GM23338 (cell line): ENCODE measurements around the gene ADAD2. TPM values are rescaled to one million over a fixed set of nuclear protein-coding genes. Genes with fewer than 3 reads are reported as not detected.
A peak's percentile ranks its signal among the peaks of the same experiment; 100 is the strongest.

Experiments
- ATAC-seq: fragments of 200-7000 bp; cut with Tn5 transposase; 3 replicates; pipeline ENCODE4 v1.9.1; 2020
- DNase-seq: peaks from one replicate; pipeline ENCODE4 v3.0.0-alpha.2; 2015; ENCODE audit warnings: low spot score
- H2AFZ ChIP-seq: fragments of 200-600 bp; sonication (generic); 2 replicates; pipeline ENCODE4 v1.8.0; 2016; ENCODE audit warnings: antibody characterized with exemption, mild to moderate bottlenecking, moderate library complexity
- H3F3A ChIP-seq: fragments of 200-600 bp; sonication (generic); replicated peaks from 2 replicates; pipeline ENCODE4 v1.8.0; 2017; ENCODE audit warnings: antibody characterized with exemption, mixed run types, low read depth
- H3K27ac ChIP-seq: fragments of 200-600 bp; sonication (generic); 2 replicates; pipeline ENCODE4 v1.6.1; 2016; ENCODE audit warnings: low read depth
- H3K27me3 ChIP-seq: fragments of 200-600 bp; sonication (generic); 2 replicates; pipeline ENCODE4 v1.8.0; 2016; ENCODE audit warnings: mild to moderate bottlenecking, mixed run types, moderate library complexity; ENCODE audit not compliant: insufficient read depth
- H3K36me3 ChIP-seq: fragments of 200-600 bp; sonication (generic); 2 replicates; pipeline ENCODE4 v1.8.0; 2016; ENCODE audit warnings: mild to moderate bottlenecking; ENCODE audit not compliant: insufficient read depth
- H3K4me1 ChIP-seq: fragments of 200-600 bp; sonication (generic); 2 replicates; pipeline ENCODE4 v1.8.0; 2016; ENCODE audit warnings: mild to moderate bottlenecking, moderate library complexity; ENCODE audit not compliant: insufficient read depth
- H3K4me2 ChIP-seq: fragments of 200-600 bp; sonication (generic); 2 replicates; pipeline ENCODE4 v1.7.1; 2017; ENCODE audit warnings: mixed run types
- H3K4me3 ChIP-seq: fragments of 200-600 bp; sonication (generic); 2 replicates; pipeline ENCODE4 v1.6.1; 2016; ENCODE audit warnings: mixed run types
- H3K79me2 ChIP-seq: fragments of 200-600 bp; sonication (generic); replicated peaks from 2 replicates; pipeline ENCODE4 v1.8.0; 2017; ENCODE audit warnings: mild to moderate bottlenecking; ENCODE audit not compliant: insufficient read depth
- H3K9me2 ChIP-seq: fragments of 200-600 bp; sonication (generic); 2 replicates; pipeline ENCODE4 v1.8.0; 2017; ENCODE audit not compliant: insufficient read depth
- H4K20me1 ChIP-seq: fragments of 200-600 bp; sonication (generic); replicated peaks from 2 replicates; pipeline ENCODE4 v1.8.0; 2017; ENCODE audit warnings: mild to moderate bottlenecking; ENCODE audit not compliant: insufficient read depth
- H3K27ac Mint-ChIP-seq: 2 replicates; pipeline ENCODE4 v1.8.0; 2020; ENCODE audit warnings: inconsistent platforms, mild to moderate bottlenecking, moderate library complexity, mixed read lengths
- H3K27me3 Mint-ChIP-seq: 3 replicates; pipeline ENCODE4 v1.8.0; 2022; ENCODE audit warnings: low read depth, mild to moderate bottlenecking, moderate library complexity, mixed read lengths, inconsistent platforms; ENCODE audit not compliant: insufficient read depth, poor library complexity
- H3K36me3 Mint-ChIP-seq: 3 replicates; pipeline ENCODE4 v1.8.0; 2021; ENCODE audit warnings: low read depth, mild to moderate bottlenecking, inconsistent platforms, moderate library complexity, mixed read lengths
- H3K4me1 Mint-ChIP-seq: 3 replicates; pipeline ENCODE4 v1.8.0; 2020; ENCODE audit warnings: mild to moderate bottlenecking, inconsistent platforms, mixed read lengths
- H3K4me3 Mint-ChIP-seq: 3 replicates; pipeline ENCODE4 v1.8.0; 2021; ENCODE audit warnings: moderate library complexity, mild to moderate bottlenecking, inconsistent platforms, mixed read lengths
- H3K9me3 Mint-ChIP-seq: 3 replicates; pipeline ENCODE4 v1.8.0; 2020; ENCODE audit warnings: moderate library complexity, mild to moderate bottlenecking, inconsistent platforms, mixed read lengths
- CREB1 ChIP-seq: fragments of 250-450 bp; sonication (Bioruptor Pico); IDR thresholded peaks from 2 replicates; pipeline ENCODE4 v1.5.0; 2020; ENCODE audit warnings: low read depth, mild to moderate bottlenecking, moderate library complexity
- ETS1 ChIP-seq: IDR thresholded peaks from 2 replicates; pipeline ENCODE4 v1.6.1; 2016; ENCODE audit warnings: antibody characterized with exemption
- JUNB ChIP-seq: IDR thresholded peaks from one replicate; pipeline ENCODE4 v1.6.1; 2016; ENCODE audit warnings: antibody characterized with exemption; ENCODE audit not compliant: unreplicated experiment
- NANOG ChIP-seq: IDR thresholded peaks from 2 replicates; pipeline ENCODE4 v1.6.1; 2016; ENCODE audit warnings: antibody characterized with exemption, borderline replicate concordance
- polyA plus RNA-seq: library from polyadenylated mRNA; unstranded; fragments of >200 nt; fragmentation: Nextera tagmentation; extraction: Ambion mirVana; gene quantifications from 2 replicates; pipeline ENCODE4 v1.2.1, GENCODE V29; 2016
- total RNA-seq: library from RNA; depleted of rRNA; stranded (reverse); fragments of >200 nt; shearing (Covaris generic); gene quantifications from 2 replicates; pipeline ENCODE4 v1.2.3, GENCODE V29; 2014
- TF ChIP-seq, protein P1 (sequence below): fragments of 250-450 bp; sonication (Bioruptor Pico); IDR thresholded peaks from 2 replicates; pipeline ENCODE4 v1.5.0; 2020; ENCODE audit warnings: mild to moderate bottlenecking, moderate library complexity
- TF ChIP-seq, protein P2 (sequence below), 2 experiments: fragments of 200-600 bp in 1 of 2; sonication (generic) in 1 of 2; conservative IDR thresholded peaks; 2 replicates each; pipeline versions ENCODE4 v1.5.1 to v1.6.1; 2016 to 2017; ENCODE audit warnings: antibody characterized with exemption in 2 of 2, low read depth in 2 of 2, mild to moderate bottlenecking in 2 of 2, moderate library complexity in 1 of 2
- TF ChIP-seq, protein P3 (sequence below): IDR thresholded peaks from one replicate; pipeline ENCODE4 v1.6.1; 2018; ENCODE audit warnings: antibody characterized with exemption; ENCODE audit not compliant: unreplicated experiment

The ADAD2 gene
- total and polyA plus RNA-seq, 2 experiments from 2014 or later = 1.6 to 4.5 TPM

DNA sequence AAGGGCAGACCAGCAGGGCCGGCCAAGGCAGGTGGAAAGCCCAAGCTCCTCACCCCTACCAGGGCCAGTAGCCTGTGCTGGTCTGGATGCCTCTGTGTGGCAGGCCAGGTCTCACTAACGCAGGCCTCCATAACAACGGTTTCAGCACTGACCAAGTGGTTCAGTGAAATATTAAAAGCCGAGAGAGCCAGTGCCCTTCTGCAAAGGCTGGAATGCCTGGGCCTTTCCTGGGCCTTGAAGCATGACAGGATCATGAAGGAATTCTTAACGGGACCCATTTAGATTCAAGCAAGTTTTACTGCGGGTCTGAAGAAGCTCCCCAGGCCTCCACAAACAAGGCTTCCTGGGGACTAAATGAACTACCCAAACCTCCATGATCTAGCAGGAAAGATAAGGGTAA, 16.3 kb downstream of the ADAD2 start (continued):
- TF ChIP-seq, protein P1, sequence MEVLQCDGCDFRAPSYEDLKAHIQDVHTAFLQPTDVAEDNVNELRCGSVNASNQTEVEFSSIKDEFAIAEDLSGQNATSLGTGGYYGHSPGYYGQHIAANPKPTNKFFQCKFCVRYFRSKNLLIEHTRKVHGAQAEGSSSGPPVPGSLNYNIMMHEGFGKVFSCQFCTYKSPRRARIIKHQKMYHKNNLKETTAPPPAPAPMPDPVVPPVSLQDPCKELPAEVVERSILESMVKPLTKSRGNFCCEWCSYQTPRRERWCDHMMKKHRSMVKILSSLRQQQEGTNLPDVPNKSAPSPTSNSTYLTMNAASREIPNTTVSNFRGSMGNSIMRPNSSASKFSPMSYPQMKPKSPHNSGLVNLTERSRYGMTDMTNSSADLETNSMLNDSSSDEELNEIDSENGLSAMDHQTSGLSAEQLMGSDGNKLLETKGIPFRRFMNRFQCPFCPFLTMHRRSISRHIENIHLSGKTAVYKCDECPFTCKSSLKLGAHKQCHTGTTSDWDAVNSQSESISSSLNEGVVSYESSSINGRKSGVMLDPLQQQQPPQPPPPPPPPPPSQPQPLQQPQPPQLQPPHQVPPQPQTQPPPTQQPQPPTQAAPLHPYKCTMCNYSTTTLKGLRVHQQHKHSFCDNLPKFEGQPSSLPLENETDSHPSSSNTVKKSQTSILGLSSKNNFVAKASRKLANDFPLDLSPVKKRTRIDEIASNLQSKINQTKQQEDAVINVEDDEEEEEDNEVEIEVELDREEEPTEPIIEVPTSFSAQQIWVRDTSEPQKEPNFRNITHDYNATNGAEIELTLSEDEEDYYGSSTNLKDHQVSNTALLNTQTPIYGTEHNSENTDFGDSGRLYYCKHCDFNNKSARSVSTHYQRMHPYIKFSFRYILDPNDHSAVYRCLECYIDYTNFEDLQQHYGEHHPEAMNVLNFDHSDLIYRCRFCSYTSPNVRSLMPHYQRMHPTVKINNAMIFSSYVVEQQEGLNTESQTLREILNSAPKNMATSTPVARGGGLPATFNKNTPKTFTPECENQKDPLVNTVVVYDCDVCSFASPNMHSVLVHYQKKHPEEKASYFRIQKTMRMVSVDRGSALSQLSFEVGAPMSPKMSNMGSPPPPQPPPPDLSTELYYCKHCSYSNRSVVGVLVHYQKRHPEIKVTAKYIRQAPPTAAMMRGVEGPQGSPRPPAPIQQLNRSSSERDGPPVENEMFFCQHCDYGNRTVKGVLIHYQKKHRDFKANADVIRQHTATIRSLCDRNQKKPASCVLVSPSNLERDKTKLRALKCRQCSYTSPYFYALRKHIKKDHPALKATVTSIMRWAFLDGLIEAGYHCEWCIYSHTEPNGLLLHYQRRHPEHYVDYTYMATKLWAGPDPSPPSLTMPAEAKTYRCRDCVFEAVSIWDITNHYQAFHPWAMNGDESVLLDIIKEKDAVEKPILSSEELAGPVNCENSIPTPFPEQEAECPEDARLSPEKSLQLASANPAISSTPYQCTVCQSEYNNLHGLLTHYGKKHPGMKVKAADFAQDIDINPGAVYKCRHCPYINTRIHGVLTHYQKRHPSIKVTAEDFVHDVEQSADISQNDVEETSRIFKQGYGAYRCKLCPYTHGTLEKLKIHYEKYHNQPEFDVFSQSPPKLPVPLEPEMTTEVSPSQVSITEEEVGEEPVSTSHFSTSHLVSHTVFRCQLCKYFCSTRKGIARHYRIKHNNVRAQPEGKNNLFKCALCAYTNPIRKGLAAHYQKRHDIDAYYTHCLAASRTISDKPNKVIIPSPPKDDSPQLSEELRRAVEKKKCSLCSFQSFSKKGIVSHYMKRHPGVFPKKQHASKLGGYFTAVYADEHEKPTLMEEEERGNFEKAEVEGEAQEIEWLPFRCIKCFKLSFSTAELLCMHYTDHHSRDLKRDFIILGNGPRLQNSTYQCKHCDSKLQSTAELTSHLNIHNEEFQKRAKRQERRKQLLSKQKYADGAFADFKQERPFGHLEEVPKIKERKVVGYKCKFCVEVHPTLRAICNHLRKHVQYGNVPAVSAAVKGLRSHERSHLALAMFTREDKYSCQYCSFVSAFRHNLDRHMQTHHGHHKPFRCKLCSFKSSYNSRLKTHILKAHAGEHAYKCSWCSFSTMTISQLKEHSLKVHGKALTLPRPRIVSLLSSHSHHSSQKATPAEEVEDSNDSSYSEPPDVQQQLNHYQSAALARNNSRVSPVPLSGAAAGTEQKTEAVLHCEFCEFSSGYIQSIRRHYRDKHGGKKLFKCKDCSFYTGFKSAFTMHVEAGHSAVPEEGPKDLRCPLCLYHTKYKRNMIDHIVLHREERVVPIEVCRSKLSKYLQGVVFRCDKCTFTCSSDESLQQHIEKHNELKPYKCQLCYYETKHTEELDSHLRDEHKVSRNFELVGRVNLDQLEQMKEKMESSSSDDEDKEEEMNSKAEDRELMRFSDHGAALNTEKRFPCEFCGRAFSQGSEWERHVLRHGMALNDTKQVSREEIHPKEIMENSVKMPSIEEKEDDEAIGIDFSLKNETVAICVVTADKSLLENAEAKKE (CRISPR knock-in tag) = no peak
- TF ChIP-seq NANOG = no peak

- ATAC-seq (peak; percentile 77), DNase-seq (no peak)
- no peaks in the 10 kb centered on the region for H3K9me3 Mint-ChIP-seq
- H3K27ac Mint-ChIP-seq = no peak overlapping the region
- H3K36me3 ChIP-seq = no peaks in the 10 kb centered on the region
- H2AFZ ChIP-seq = no peak overlapping the region
- 0 out of 2 replicates have a peak, but pooled peaks cover 3% of the 10 kb centered on the region for H4K20me1 ChIP-seq
- no peaks in the 10 kb centered on the region for H3K36me3 Mint-ChIP-seq
- no peak overlapping the region for H3K4me2 ChIP-seq
- H3K79me2 ChIP-seq = no peaks in the 10 kb centered on the region
- no peaks in the 10 kb centered on the region for H3F3A ChIP-seq
- no peaks in the 10 kb centered on the region for H3K4me1 ChIP-seq
- no peak overlapping the region for H3K4me3 Mint-ChIP-seq
- H3K27me3 Mint-ChIP-seq = peaks cover 4% of the 10 kb centered on the region
- H3K4me3 ChIP-seq = no peak overlapping the region
- peaks cover 4% of the 10 kb centered on the region; the same call in 2 of the 3 replicates for H3K4me1 Mint-ChIP-seq
- 0 out of 2 replicates have a peak, but pooled peaks cover 3% of the 10 kb centered on the region for H3K9me2 ChIP-seq
- no peaks in the 10 kb centered on the region for H3K27me3 ChIP-seq
- no peak overlapping the region for H3K27ac ChIP-seq
- no peak for TF ChIP-seq CREB1
- TF ChIP-seq JUNB = no peak
- TF ChIP-seq, protein P2, sequence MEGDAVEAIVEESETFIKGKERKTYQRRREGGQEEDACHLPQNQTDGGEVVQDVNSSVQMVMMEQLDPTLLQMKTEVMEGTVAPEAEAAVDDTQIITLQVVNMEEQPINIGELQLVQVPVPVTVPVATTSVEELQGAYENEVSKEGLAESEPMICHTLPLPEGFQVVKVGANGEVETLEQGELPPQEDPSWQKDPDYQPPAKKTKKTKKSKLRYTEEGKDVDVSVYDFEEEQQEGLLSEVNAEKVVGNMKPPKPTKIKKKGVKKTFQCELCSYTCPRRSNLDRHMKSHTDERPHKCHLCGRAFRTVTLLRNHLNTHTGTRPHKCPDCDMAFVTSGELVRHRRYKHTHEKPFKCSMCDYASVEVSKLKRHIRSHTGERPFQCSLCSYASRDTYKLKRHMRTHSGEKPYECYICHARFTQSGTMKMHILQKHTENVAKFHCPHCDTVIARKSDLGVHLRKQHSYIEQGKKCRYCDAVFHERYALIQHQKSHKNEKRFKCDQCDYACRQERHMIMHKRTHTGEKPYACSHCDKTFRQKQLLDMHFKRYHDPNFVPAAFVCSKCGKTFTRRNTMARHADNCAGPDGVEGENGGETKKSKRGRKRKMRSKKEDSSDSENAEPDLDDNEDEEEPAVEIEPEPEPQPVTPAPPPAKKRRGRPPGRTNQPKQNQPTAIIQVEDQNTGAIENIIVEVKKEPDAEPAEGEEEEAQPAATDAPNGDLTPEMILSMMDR (conservative IDR thresholded peaks at IDR 0.05; ENCODE audit: low read depth in 2 of 2) = no peak
- TF ChIP-seq, protein P3, sequence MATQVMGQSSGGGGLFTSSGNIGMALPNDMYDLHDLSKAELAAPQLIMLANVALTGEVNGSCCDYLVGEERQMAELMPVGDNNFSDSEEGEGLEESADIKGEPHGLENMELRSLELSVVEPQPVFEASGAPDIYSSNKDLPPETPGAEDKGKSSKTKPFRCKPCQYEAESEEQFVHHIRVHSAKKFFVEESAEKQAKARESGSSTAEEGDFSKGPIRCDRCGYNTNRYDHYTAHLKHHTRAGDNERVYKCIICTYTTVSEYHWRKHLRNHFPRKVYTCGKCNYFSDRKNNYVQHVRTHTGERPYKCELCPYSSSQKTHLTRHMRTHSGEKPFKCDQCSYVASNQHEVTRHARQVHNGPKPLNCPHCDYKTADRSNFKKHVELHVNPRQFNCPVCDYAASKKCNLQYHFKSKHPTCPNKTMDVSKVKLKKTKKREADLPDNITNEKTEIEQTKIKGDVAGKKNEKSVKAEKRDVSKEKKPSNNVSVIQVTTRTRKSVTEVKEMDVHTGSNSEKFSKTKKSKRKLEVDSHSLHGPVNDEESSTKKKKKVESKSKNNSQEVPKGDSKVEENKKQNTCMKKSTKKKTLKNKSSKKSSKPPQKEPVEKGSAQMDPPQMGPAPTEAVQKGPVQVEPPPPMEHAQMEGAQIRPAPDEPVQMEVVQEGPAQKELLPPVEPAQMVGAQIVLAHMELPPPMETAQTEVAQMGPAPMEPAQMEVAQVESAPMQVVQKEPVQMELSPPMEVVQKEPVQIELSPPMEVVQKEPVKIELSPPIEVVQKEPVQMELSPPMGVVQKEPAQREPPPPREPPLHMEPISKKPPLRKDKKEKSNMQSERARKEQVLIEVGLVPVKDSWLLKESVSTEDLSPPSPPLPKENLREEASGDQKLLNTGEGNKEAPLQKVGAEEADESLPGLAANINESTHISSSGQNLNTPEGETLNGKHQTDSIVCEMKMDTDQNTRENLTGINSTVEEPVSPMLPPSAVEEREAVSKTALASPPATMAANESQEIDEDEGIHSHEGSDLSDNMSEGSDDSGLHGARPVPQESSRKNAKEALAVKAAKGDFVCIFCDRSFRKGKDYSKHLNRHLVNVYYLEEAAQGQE = no peak
- no peak for TF ChIP-seq ETS1
Observed at GRCh38 chr16:84207879-84208278, 16.9 kb downstream of the ADAD2 start.
